Duodenal mucosa (tissue), 2 donors: Measurements from ENCODE around the gene SMC2.

Experiments
- H3K27ac ChIP-seq: one replicate; pipeline ENCODE4 v1.7.0; 2013; ENCODE audit warnings: low read depth, low read length
- H3K27me3 ChIP-seq, 2 donors: one replicate each; pipeline ENCODE4 v1.7.0; 2013; ENCODE audit warnings: low read length in 2 of 2, control low read depth in 1 of 2; ENCODE audit not compliant: insufficient read depth in 2 of 2, control insufficient read depth in 1 of 2
- H3K36me3 ChIP-seq, 2 donors: one replicate each; pipeline ENCODE4 v1.7.0; 2013; ENCODE audit warnings: low read length in 2 of 2, control low read depth in 1 of 2; ENCODE audit not compliant: insufficient read depth in 2 of 2, control insufficient read depth in 1 of 2
- H3K4me1 ChIP-seq, 2 donors: one replicate each; pipeline ENCODE4 v1.7.0; 2013; ENCODE audit warnings: low read length in 2 of 2, control low read depth in 1 of 2; ENCODE audit not compliant: insufficient read depth in 2 of 2, control insufficient read depth in 1 of 2
- H3K4me3 ChIP-seq, 2 donors: one replicate each; pipeline ENCODE4 v1.7.0; 2013; ENCODE audit warnings: low read length in 2 of 2, low read depth in 1 of 2
- H3K9ac ChIP-seq, 2 donors: one replicate each; pipeline ENCODE4 v1.7.0; 2013; ENCODE audit warnings: low read length in 2 of 2, low read depth in 1 of 2
- H3K9me3 ChIP-seq, 2 donors: one replicate each; pipeline ENCODE4 v1.7.0; 2013; ENCODE audit warnings: low read length in 2 of 2, control low read depth in 1 of 2; ENCODE audit not compliant: control insufficient read depth in 1 of 2

The SMC2 gene

GRCh38 chr9:104082168-104082567 lies 11.9 kb upstream of the SMC2 start:
- H3K4me1 ChIP-seq = no peaks in the 10 kb centered on the region
- no peak overlapping the region for H3K9ac ChIP-seq
- no peak overlapping the region for H3K4me3 ChIP-seq
- H3K36me3 ChIP-seq = no peaks in the 10 kb centered on the region
- H3K9me3 ChIP-seq = no peaks in the 10 kb centered on the region
- no peaks in the 10 kb centered on the region for H3K27me3 ChIP-seq
- H3K27ac ChIP-seq = no peak overlapping the region

GRCh38 chr9:104085525-104085924 lies 8.6 kb upstream of the SMC2 start:
- no peaks in the 10 kb centered on the region for H3K36me3 ChIP-seq
- peaks cover 0 to 4% of the 10 kb centered on the region in 2 donors for H3K27me3 ChIP-seq
- H3K4me3 ChIP-seq = no peak overlapping the region
- H3K27ac ChIP-seq = no peak overlapping the region
- H3K9ac ChIP-seq = no peak overlapping the region
- no peaks in the 10 kb centered on the region for H3K9me3 ChIP-seq
- H3K4me1 ChIP-seq = no peaks in the 10 kb centered on the region

- H3K27me3 ChIP-seq = peaks cover 0 to 4% of the 10 kb centered on the region in 2 donors
- H3K4me1 ChIP-seq = peaks cover 3 to 11% of the 10 kb centered on the region in 2 donors
- no peak overlapping the region for H3K9ac ChIP-seq
- no peaks in the 10 kb centered on the region for H3K36me3 ChIP-seq
- no peaks in the 10 kb centered on the region for H3K9me3 ChIP-seq
- no peak overlapping the region for H3K27ac ChIP-seq
- no peak overlapping the region for H3K4me3 ChIP-seq
Observed at GRCh38 chr9:104087894-104088293, 6.2 kb upstream of the SMC2 start.

GRCh38 chr9:104088416-104088815 lies 5.7 kb upstream of the SMC2 start:
- H3K9me3 ChIP-seq = no peaks in the 10 kb centered on the region
- H3K4me3 ChIP-seq = no peak overlapping the region
- no peaks in the 10 kb centered on the region for H3K36me3 ChIP-seq
- peaks cover 6 to 16% of the 10 kb centered on the region in 2 donors for H3K4me1 ChIP-seq
- no peak overlapping the region for H3K27ac ChIP-seq
- peaks cover 0 to 4% of the 10 kb centered on the region in 2 donors for H3K27me3 ChIP-seq
- no peak overlapping the region for H3K9ac ChIP-seq

- no peak overlapping the region for H3K27ac ChIP-seq
- H3K4me3 ChIP-seq = peak overlapping the region in 1 of 2 donors; percentile 9
- H3K36me3 ChIP-seq = no peaks in the 10 kb centered on the region
- no peaks in the 10 kb centered on the region for H3K9me3 ChIP-seq
- H3K27me3 ChIP-seq = peaks cover 0 to 4% of the 10 kb centered on the region in 2 donors
- H3K9ac ChIP-seq = no peak overlapping the region
- peaks cover 14 to 25% of the 10 kb centered on the region in 2 donors for H3K4me1 ChIP-seq
Observed at GRCh38 chr9:104090578-104090977, 3.5 kb upstream of the SMC2 start.

GRCh38 chr9:104091116-104091515 lies 3.0 kb upstream of the SMC2 start:
- peaks cover 14 to 25% of the 10 kb centered on the region in 2 donors for H3K4me1 ChIP-seq
- peaks cover 0 to 4% of the 10 kb centered on the region in 2 donors for H3K27me3 ChIP-seq
- H3K36me3 ChIP-seq = no peaks in the 10 kb centered on the region
- no peak overlapping the region for H3K27ac ChIP-seq
- H3K4me3 ChIP-seq = peak overlapping the region in 1 of 2 donors; percentile 9
- H3K9me3 ChIP-seq = no peaks in the 10 kb centered on the region
- no peak overlapping the region for H3K9ac ChIP-seq

GRCh38 chr9:104091708-104092107 lies 2.4 kb upstream of the SMC2 start:
- no peak overlapping the region for H3K27ac ChIP-seq

GRCh38 chr9:104092192-104092591 lies 1.9 kb upstream of the SMC2 start:
- H3K9me3 ChIP-seq = no peaks in the 10 kb centered on the region
- H3K9ac ChIP-seq = no peak overlapping the region
- peaks cover 0 to 4% of the 10 kb centered on the region in 2 donors for H3K27me3 ChIP-seq
- no peaks in the 10 kb centered on the region for H3K36me3 ChIP-seq
- no peak overlapping the region for H3K27ac ChIP-seq
- H3K4me1 ChIP-seq = peaks cover 14 to 25% of the 10 kb centered on the region in 2 donors
- peak overlapping the region in 1 of 2 donors; percentile 93 for H3K4me3 ChIP-seq

More at GRCh38 chr9:104091708-104092107, 2.4 kb upstream of the SMC2 start:
- H3K36me3 ChIP-seq = no peaks in the 10 kb centered on the region
- H3K9ac ChIP-seq = no peak overlapping the region
- H3K27me3 ChIP-seq = peaks cover 0 to 4% of the 10 kb centered on the region in 2 donors
- no peaks in the 10 kb centered on the region for H3K9me3 ChIP-seq
- no peak overlapping the region for H3K4me3 ChIP-seq
- peaks cover 14 to 25% of the 10 kb centered on the region in 2 donors for H3K4me1 ChIP-seq

GRCh38 chr9:104092875-104093600 lies 1.1 kb upstream of the SMC2 start:
- H3K4me3 ChIP-seq = peak overlapping the region; percentile 90 to 93
- no peaks in the 10 kb centered on the region for H3K9me3 ChIP-seq
- peaks cover 14 to 25% of the 10 kb centered on the region in 2 donors for H3K4me1 ChIP-seq
- peak overlapping the region; percentile 96 for H3K27ac ChIP-seq
- peak overlapping the region; percentile 69 to 71 for H3K9ac ChIP-seq
- H3K36me3 ChIP-seq = no peaks in the 10 kb centered on the region
- peaks cover 0 to 4% of the 10 kb centered on the region in 2 donors for H3K27me3 ChIP-seq

GRCh38 chr9:104094534-104095015 lies 466 bp downstream of the SMC2 start:
- Histone ChIP-seq H3K9me3 (no peaks in the 10 kb centered on the region), H3K27ac (no peak overlapping the region), H3K4me3 (peak overlapping the region; percentile 90 to 93), H3K4me1 (peaks cover 14 to 25% of the 10 kb centered on the region in 2 donors), H3K9ac (peak overlapping the region; percentile 63 to 69), H3K27me3 (no peaks in the 10 kb centered on the region), H3K36me3 (no peaks in the 10 kb centered on the region)
